HG03196 (cell line): Measurements from ENCODE around the gene NWD2.
"Not testable (repeated sequence)": the region's sequence is repeated elsewhere in the genome, so short reads cannot be mapped to it uniquely, and the experiment has no call there.

ENCODE experiments used
- ATAC-seq: cut with Tn5 transposase; IDR thresholded peaks from one replicate; pipeline ENCODE4 v1.9.1; 2021; ENCODE audit not compliant: unreplicated experiment

The NWD2 gene

GRCh38 chr4:37389967-37390580, 145.5 kb downstream of the NWD2 start:
- no peak for ATAC-seq

GRCh38 chr4:37392521-37393255, 148.1 kb downstream of the NWD2 start:
- ATAC-seq = peak; percentile 43

- ATAC-seq = no peak
Measured at GRCh38 chr4:37393321-37393720, 148.8 kb downstream of the NWD2 start.

- no peak for ATAC-seq
Measured at GRCh38 chr4:37393889-37394288, 149.3 kb downstream of the NWD2 start.

GRCh38 chr4:37397505-37397904, 153.0 kb downstream of the NWD2 start:
- no peak for ATAC-seq

- ATAC-seq = peak; percentile 71
Measured at GRCh38 chr4:37400241-37400881, 155.8 kb downstream of the NWD2 start.

- not testable (repeated sequence) for ATAC-seq
Measured at GRCh38 chr4:37407938-37408826, 163.6 kb downstream of the NWD2 start.

GRCh38 chr4:37413612-37414011, 169.1 kb downstream of the NWD2 start:
- ATAC-seq = not testable (repeated sequence)

GRCh38 chr4:37415845-37416369, 171.4 kb downstream of the NWD2 start:
- ATAC-seq = no peak

GRCh38 chr4:37421614-37422013, 177.1 kb downstream of the NWD2 start:
- no peak for ATAC-seq

- no peak for ATAC-seq
Measured at GRCh38 chr4:37422102-37422501, 177.6 kb downstream of the NWD2 start.

GRCh38 chr4:37422638-37423037, 178.1 kb downstream of the NWD2 start:
- no peak for ATAC-seq

- ATAC-seq = no peak
Measured at GRCh38 chr4:37423310-37423709, 178.8 kb downstream of the NWD2 start.

- ATAC-seq = no peak
Measured at GRCh38 chr4:37424753-37425152, 180.2 kb downstream of the NWD2 start.

- no peak for ATAC-seq
Measured at GRCh38 chr4:37425857-37426256, 181.3 kb downstream of the NWD2 start.

- ATAC-seq = no peak
Measured at GRCh38 chr4:37427193-37427592, 182.7 kb downstream of the NWD2 start.

GRCh38 chr4:37429906-37430305, 185.4 kb downstream of the NWD2 start:
- ATAC-seq = no peak

GRCh38 chr4:37430718-37431416, 186.3 kb downstream of the NWD2 start:
- ATAC-seq = no peak

GRCh38 chr4:37431417-37431743, 186.8 kb downstream of the NWD2 start:
- peak; percentile 79 for ATAC-seq

GRCh38 chr4:37434469-37434868, 189.9 kb downstream of the NWD2 start:
- no peak for ATAC-seq
